AG04450 (cell line): Measurements from ENCODE around the gene EHMT1. TPM values are rescaled to one million over a fixed set of nuclear protein-coding genes. Genes with fewer than 3 reads are reported as not detected.

Experiments
- CTCF ChIA-PET: fragments of 300-600, 350-600 bp; formaldehyde crosslinking; extraction: SDS; loops from one replicate; lab custom pipeline; 2022; ENCODE audit warnings: antibody characterized with exemption, inconsistent platforms; lab: Charles Lee
- POLR2A ChIA-PET: fragments of 350-600 bp; formaldehyde crosslinking; extraction: SDS; loops from one replicate; lab custom pipeline; 2021; ENCODE audit warnings: antibody characterized with exemption, inconsistent platforms; lab: Yijun Ruan, JAX
- DNase-seq: peaks from one replicate; pipeline ENCODE4 v3.0.0-alpha.2; 2011; ENCODE audit warnings: low read depth, low spot score
- H3K27ac ChIP-seq: one replicate; pipeline ENCODE4 v1.5.1; 2012; ENCODE audit warnings: low read depth, low read length, control low read depth
- H3K27me3 ChIP-seq: one replicate; pipeline ENCODE4 v1.6.0; 2012; ENCODE audit warnings: low read length; ENCODE audit not compliant: control insufficient read depth, insufficient read depth
- H3K4me3 ChIP-seq: 2 replicates; pipeline ENCODE4 v1.5.1; 2011; ENCODE audit warnings: mild to moderate bottlenecking, low read depth, low read length, control low read depth
- H3K9me3 ChIP-seq: 2 replicates; pipeline ENCODE4 v1.5.1; 2012; ENCODE audit warnings: low read length; ENCODE audit not compliant: control insufficient read depth, insufficient read depth
- CTCF ChIP-seq: IDR thresholded peaks from 2 replicates; pipeline ENCODE4 v1.5.1; 2011; ENCODE audit warnings: low read depth, low read length, control low read depth, inconsistent platforms
- polyA plus RNA-seq: library from polyadenylated mRNA; depleted of rRNA; stranded (reverse); fragments of >200 nt; gene quantifications from 2 replicates; pipeline ENCODE4 v1.2.3, GENCODE V29; 2011

The EHMT1 gene
- polyA plus RNA-seq, 1 experiment = 26.1 TPM

GRCh38 chr9:137575364-137575715 is 43.5 kb upstream of the EHMT1 start:
- no peaks in the 10 kb centered on the region; the same call in 1 of the 2 replicates for H3K9me3 ChIP-seq
- CTCF ChIA-PET = no interaction called here
- no peak overlapping the region for H3K27ac ChIP-seq

GRCh38 chr9:137575716-137576411 is 42.9 kb upstream of the EHMT1 start:
- ChIA-PET POLR2A (no interaction called here), CTCF (interaction anchor here (0.8 to 1.7 kb wide), 2 partner anchors 41 to 97 kb away, joined by 3 to 12 read pairs; no protein-coding TSS in a partner anchor)
- H3K27ac ChIP-seq = no peak overlapping the region
- H3K27me3 ChIP-seq = no peaks in the 10 kb centered on the region
- no peak for TF ChIP-seq CTCF
- no peak overlapping the region for H3K4me3 ChIP-seq
- no peak for DNase-seq
- no peaks in the 10 kb centered on the region; the same call in 1 of the 2 replicates for H3K9me3 ChIP-seq

More at GRCh38 chr9:137575364-137575715, 43.5 kb upstream of the EHMT1 start:
- no peak overlapping the region for H3K4me3 ChIP-seq
- no peak for TF ChIP-seq CTCF
- POLR2A ChIA-PET = no interaction called here
- no peak for DNase-seq
- no peaks in the 10 kb centered on the region for H3K27me3 ChIP-seq

GRCh38 chr9:137578518-137579258 is 40.1 kb upstream of the EHMT1 start, which contains the start of gene DPH7:
TSS of gene DPH7 (minus strand) at chr9:137578925. CDS start at chr9:137578777, 148 bp downstream.
- TF ChIP-seq CTCF = peak; percentile 82
- Histone ChIP-seq H3K27ac (peak within 1 kb of the TSS; percentile 75), H3K9me3 (no peaks in the 10 kb centered on the region; the same call in 1 of the 2 replicates), H3K27me3 (no peaks in the 10 kb centered on the region), H3K4me3 (peak within 1 kb of the TSS; percentile 91)
- DNase-seq = peak; percentile 63
- ChIA-PET CTCF (interaction anchor here (0.7 to 2.5 kb wide), 8 partner anchors 10 to 112 kb away, joined by 3 to 37 read pairs (median 3); partner anchors contain the start of gene PNPLA7), POLR2A (interaction anchor here (0.6 to 1.1 kb wide), 3 partner anchors 12 to 155 kb away, joined by 4 to 15 read pairs (median 4); partner anchors contain the start of genes EXD3 and NOXA1)

GRCh38 chr9:137579259-137579604 is 39.6 kb upstream of the EHMT1 start:
- DNase-seq = no peak
- Histone ChIP-seq H3K9me3 (no peaks in the 10 kb centered on the region; the same call in 1 of the 2 replicates), H3K27ac (peak overlapping the region; percentile 75), H3K4me3 (peak overlapping the region; percentile 91), H3K27me3 (no peaks in the 10 kb centered on the region)
- ChIA-PET CTCF (interaction anchor here (0.7 to 2.5 kb wide), 8 partner anchors 9 to 112 kb away, joined by 3 to 37 read pairs (median 3); partner anchors contain the start of gene PNPLA7), POLR2A (interaction anchor here (0.7 to 1.1 kb wide), 2 partner anchors 12 to 33 kb away, joined by 3 to 4 read pairs; no protein-coding TSS in a partner anchor)
- TF ChIP-seq CTCF = no peak
